Keratinocyte (primary cell): ENCODE measurements around the gene OGT.

ENCODE experiments used
- EZH2 ChIP-seq: IDR thresholded peaks from one replicate; pipeline ENCODE4 v1.6.1; 2012; ENCODE audit warnings: inconsistent platforms, mild to moderate bottlenecking, low read length, moderate library complexity
- TF ChIP-seq, protein P1 (sequence below), 3 experiments: IDR thresholded peaks in 1 of 3; conservative IDR thresholded peaks in 1 of 3; optimal IDR thresholded peaks in 1 of 3; 2 replicates in 2 of 3; 3 replicates in 1 of 3; pipeline versions ENCODE3 to v1.5.1; 2011; ENCODE audit warnings: low read length in 3 of 3, mild to moderate bottlenecking in 3 of 3, moderate library complexity in 2 of 3, control low read depth in 1 of 3, inconsistent platforms in 1 of 3; ENCODE audit not compliant: insufficient read depth in 2 of 3; ENCODE audit errors: extremely low read depth in 1 of 3

DNA sequence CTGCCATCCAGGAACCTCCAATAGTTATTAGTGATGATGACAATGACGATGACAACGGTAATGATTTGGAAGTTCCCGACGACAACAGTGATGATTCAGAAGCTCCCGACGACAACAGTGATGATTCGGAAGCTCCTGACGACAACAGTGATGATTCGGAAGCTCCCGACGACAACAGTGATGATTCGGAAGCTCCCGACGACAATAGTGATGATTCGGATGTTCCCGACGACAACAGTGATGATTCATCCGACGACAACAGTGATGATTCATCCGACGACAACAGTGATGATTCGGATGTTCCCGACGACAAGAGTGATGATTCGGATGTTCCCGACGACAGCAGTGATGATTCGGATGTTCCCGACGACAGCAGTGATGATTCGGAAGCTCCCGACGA lies 70.7 kb downstream of the OGT start:
- TF ChIP-seq, protein P1, sequence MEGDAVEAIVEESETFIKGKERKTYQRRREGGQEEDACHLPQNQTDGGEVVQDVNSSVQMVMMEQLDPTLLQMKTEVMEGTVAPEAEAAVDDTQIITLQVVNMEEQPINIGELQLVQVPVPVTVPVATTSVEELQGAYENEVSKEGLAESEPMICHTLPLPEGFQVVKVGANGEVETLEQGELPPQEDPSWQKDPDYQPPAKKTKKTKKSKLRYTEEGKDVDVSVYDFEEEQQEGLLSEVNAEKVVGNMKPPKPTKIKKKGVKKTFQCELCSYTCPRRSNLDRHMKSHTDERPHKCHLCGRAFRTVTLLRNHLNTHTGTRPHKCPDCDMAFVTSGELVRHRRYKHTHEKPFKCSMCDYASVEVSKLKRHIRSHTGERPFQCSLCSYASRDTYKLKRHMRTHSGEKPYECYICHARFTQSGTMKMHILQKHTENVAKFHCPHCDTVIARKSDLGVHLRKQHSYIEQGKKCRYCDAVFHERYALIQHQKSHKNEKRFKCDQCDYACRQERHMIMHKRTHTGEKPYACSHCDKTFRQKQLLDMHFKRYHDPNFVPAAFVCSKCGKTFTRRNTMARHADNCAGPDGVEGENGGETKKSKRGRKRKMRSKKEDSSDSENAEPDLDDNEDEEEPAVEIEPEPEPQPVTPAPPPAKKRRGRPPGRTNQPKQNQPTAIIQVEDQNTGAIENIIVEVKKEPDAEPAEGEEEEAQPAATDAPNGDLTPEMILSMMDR (optimal IDR thresholded peaks at IDR 0.05 in 1 of 3, IDR thresholded peaks at IDR 0.05 in 1 of 3, conservative IDR thresholded peaks at IDR 0.05 in 1 of 3; ENCODE audit: extremely low read depth in 1 of 3, insufficient read depth in 2 of 3, low read length in 3 of 3), result no peak
- TF ChIP-seq EZH2, result no peak
